ENCODE data around the gene IFT57.

DNA sequence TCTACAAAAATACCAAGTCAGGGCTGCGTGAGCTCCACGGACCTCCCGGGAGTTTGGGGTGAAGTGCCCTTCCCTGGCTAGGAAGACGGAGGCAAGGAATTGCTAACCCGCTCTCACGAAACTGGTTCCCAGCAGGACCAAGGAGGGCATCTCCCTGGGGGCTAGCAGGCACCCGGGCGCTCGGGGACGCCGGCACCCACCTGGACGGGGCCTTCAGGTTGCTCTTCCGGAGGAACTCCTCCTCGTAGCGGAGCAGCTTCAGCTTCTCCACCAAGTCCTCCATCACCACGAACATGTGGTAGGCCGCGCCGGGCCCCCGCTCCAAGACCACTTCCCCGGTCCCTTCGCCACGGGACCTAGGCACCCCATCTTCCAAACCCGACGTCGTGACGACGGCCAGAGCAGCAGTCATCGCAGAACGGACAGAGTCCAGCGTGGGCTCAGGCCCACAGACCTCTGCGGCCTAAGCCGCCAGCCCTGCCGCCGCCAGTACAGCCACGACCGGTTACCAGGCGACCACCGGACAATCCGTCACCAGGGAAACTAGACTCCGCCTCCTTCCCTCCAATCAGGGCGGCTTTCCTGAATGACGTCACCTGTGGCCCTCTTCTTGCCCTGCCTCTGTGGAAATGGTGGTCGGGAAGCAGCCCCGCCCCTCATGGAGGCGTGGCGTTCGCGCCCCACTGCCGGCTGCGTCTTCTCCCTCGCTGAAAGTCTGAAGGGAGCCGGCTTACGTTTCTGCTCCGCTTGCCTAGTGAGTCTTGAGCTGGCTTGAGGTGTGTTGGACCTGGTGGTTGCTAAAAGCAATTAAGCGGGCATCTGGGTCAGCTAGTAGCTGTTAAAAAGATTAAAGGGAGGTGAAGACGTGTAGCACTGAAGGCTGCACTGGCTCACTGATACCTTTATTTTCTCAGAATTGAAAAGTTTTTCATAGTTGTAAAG is at the start of gene IFT57:
- TF ChIP-seq CTCF (IDR thresholded peaks at IDR 0.05), result no peak
- peak; percentile 46 to 67 for TF ChIP-seq POLR2A (IDR thresholded peaks at IDR 0.05)
- no peak for TF ChIP-seq EP300 (IDR thresholded peaks at IDR 0.05)

All from gastroesophageal sphincter (tissue), 3 donors.